NCI-H524 treated with DMSO at 0.1 percent for 48 hours (cell line): Measurements from ENCODE around the gene GRSF1.
A peak's percentile ranks its signal among the peaks of the same experiment; 100 is the strongest.
"Not testable (repeated sequence)": the region's sequence is repeated elsewhere in the genome, so short reads cannot be mapped to it uniquely, and the experiment has no call there.

Experiments
- DNase-seq: peaks from one replicate; lab custom pipeline; 2025; lab: John Stamatoyannopoulos, UW

GRSF1 gene

GRCh38 chr4:70839589-70840093 lies at the start of gene GRSF1:
GRSF1 (minus strand) TSS chr4:70839890; CDS start chr4:70839827, 63 bp downstream.
- DNase-seq = peak; percentile 10

DNA sequence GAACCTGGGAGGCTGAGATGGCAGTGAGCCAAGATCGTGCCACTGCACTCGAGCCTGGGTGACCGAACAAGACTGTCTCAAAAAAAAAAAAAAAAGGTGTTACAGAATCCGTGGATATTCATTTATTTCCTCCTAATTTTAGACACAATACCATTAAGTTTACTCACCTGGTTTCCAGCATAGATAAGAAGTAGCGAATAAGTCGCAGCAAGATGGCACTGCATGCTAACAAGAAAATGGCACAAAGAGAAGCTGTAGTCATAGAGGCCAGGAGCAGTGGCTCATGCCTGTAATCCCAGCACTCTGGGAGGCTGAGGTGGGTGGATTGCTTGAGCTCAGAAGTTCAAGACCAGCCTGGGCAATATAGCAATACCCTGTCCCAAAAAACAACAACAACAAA lies 45.5 kb upstream of the GRSF1 start:
- no peak for DNase-seq

GRCh38 chr4:70880739-70881138 lies 41.0 kb upstream of the GRSF1 start:
- no peak for DNase-seq

DNA sequence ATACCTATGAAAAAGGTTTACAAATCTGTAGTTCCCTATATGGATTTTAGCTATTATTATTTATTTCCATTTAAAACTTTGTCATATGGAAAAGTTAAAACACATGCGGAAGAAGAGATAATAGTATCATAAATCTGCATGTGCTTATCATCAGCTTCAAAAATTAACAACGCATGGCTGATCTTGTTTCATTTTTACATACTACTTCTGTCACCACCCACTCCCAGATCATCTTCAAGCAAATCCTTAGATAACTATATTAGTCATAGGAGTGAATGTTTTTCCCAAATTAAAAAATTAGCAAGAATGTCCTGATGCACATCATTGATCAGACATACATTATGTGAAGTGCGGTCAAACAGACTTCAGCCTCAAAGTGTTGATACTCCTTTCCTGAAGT lies 37.9 kb upstream of the GRSF1 start:
- DNase-seq = no peak

GRCh38 chr4:70874268-70875156 lies 34.8 kb upstream of the GRSF1 start:
- DNase-seq = no peak

GRCh38 chr4:70873216-70873615 lies 33.5 kb upstream of the GRSF1 start:
- no peak for DNase-seq

DNA sequence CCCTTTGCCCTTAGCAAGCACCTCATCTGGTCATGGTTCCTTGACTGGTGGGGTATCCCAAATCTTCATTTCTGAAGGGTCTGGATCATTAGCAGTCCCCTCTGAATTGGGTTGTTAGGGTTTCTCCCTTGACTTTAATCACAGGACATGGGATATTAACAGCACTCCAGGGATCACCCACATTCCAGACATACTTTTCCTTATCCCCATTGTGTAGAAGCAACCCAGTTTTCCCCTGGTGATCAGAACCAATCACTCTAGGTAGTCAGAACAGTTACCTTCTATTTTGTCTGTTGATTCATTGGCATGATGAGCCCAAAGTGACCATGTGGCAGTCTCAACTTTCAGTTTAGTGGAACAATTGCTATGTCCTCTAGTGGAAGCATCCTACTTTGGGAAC lies 29.1 kb upstream of the GRSF1 start:
- DNase-seq = no peak

GRCh38 chr4:70863099-70863790 lies 23.6 kb upstream of the GRSF1 start:
- DNase-seq = no peak

DNA sequence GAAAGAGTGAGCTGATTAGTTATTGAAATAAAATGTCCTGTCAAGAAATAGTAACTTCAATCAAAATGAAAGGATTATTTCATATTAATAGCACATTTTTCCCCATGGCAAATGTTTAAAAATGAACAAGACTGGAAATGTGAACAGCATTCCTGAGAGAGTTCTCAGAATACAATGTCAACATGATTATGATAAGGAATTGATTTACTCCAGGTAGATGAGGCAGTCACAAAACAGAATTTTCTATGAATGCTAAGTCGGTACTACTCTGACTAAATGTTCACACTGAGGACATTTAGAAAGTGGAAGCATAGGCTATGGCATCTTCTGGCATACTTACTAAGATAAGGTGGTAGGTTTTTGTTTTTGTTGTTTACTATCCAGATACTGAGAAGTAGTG lies 19.4 kb upstream of the GRSF1 start:
- no peak for DNase-seq

- DNase-seq = no peak
Observed at GRCh38 chr4:70858454-70858853, 18.8 kb upstream of the GRSF1 start.

GRCh38 chr4:70855464-70855863 lies 15.8 kb upstream of the GRSF1 start:
- DNase-seq = no peak

GRCh38 chr4:70849291-70849690 lies 9.6 kb upstream of the GRSF1 start:
- no peak for DNase-seq

GRCh38 chr4:70844180-70844579 lies 4.5 kb upstream of the GRSF1 start:
- no peak for DNase-seq

GRCh38 chr4:70842761-70843435 lies 3.2 kb upstream of the GRSF1 start:
- no peak for DNase-seq

DNA sequence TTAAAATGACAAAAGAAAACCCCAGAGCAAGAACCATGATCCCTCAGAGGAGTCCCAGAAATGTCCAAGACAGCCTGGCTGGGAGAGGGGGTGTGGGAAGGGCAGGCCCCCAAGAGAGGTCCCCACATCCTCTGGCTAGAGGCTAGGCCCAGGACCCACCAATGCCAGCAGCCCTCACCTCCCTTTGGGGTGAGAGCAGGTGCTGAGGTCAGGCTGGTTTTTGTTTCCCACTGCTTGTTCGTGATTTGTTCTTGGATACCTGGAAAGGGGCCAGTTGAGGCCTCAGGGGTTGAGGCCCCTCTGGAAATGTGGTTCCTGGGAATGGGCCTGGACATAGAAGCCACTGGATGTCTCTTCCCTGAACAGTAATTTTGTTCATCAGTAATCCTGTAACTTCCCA lies 2.3 kb upstream of the GRSF1 start:
- DNase-seq = no peak

- DNase-seq = no peak
Observed at GRCh38 chr4:70841211-70841610, 1.5 kb upstream of the GRSF1 start.

- not testable (repeated sequence) for DNase-seq
Observed at GRCh38 chr4:70840631-70841030, 941 bp upstream of the GRSF1 start.

GRCh38 chr4:70840137-70840536 lies 447 bp upstream of the GRSF1 start:
- not testable (repeated sequence) for DNase-seq

DNA sequence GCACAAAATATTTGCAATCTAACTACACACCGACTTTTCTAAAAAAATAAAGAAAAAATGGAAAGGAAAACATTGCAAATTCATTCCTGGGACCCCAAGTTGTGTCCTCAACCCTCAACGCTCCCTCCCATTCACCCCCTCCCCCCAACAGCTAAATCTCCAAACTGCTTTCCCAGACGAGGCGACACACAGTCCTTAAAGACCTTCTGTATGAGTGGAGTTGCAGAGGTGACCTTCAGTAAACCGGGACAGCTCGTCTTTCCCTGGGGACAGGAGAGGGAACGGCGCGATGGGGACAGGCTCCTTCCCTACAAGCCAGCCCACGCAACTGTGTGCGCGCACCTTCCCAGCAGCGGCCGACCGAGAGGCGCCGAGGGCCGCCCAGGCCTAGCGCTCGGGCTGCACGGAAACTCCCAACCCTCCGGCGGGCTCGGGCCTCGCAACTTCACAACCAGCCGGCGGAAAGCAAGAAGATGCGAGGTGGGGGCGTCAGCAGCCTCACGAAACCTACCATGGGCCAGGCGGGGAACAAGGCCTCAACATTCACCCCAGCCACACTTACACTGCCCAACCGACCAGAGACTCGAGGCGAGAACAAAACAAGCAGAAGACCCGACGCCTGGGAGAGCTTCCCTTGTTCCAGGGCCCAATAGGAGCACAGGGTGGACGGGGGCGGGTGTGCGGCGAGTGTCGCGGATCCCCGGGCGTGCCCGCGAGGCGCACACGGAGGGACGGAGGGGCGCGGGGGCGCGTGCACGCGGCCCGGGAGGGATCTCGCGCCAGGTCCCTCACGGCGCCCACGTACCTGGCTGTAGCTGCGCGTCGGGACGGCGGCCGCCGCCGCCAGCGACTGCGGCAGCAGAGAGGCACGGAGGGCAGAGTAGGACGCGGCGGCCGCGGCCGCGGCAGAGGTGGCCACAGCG lies 763 bp downstream of the GRSF1 start:
- no peak for DNase-seq

- DNase-seq = no peak
Observed at GRCh38 chr4:70838204-70838603, 1.5 kb downstream of the GRSF1 start.

- no peak for DNase-seq
Observed at GRCh38 chr4:70836081-70836480, 3.6 kb downstream of the GRSF1 start.
